HG02943 (cell line): ENCODE results near the gene ADAMTSL1.

Experiments used
- ATAC-seq: cut with Tn5 transposase; IDR thresholded peaks from one replicate; pipeline ENCODE4 v1.9.1; 2021; ENCODE audit warnings: mild to moderate bottlenecking, low read depth, moderate library complexity; ENCODE audit not compliant: unreplicated experiment

The ADAMTSL1 gene

GRCh38 chr9:18721995-18722310 lies 248.0 kb downstream of the ADAMTSL1 start:
- no peak for ATAC-seq

DNA sequence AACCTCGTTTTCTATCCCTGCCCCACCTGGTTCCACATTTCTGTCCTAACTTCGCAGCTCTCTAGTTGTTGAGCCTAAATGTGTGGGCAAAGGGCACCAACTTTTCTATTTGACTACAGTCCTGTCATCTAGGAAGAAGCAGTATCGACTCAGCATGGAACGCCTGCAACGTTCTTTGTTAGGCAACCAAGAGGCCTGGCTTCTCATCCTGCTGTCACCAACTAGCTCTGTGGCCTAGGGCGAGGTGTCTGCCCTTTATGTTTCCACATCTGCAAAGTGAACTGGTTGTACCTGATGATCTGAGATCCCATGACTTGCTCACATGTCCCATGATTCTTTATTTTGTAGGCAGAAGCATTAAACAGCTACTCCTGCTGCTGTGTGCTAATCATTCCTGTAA lies 248.9 kb downstream of the ADAMTSL1 start:
- ATAC-seq, result no peak

DNA sequence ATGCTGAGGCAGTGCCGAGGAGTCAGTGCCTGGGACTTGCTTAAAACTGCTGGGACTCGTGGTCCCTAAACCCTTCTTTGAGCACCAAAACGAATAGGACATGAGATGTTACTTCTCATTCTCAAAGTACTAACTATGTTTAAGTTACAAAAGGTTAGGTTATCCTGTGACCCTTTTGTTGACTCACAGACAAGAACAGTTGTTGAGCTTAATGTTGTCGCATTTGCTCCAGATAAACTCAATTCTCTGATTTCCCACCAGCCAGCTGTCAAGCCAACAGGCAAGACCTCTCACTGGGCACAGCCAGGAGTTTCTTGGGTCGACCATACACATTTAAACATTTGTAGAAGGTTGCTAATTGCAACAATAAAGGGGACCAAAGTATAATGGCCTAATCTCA lies 249.4 kb downstream of the ADAMTSL1 start:
- no peak for ATAC-seq

- ATAC-seq, result no peak
Observed at GRCh38 chr9:18726546-18726945, 252.6 kb downstream of the ADAMTSL1 start.

- no peak for ATAC-seq
Observed at GRCh38 chr9:18727904-18728303, 254.0 kb downstream of the ADAMTSL1 start.

GRCh38 chr9:18728642-18729041 lies 254.7 kb downstream of the ADAMTSL1 start:
- ATAC-seq, result no peak

- no peak for ATAC-seq
Observed at GRCh38 chr9:18730241-18730640, 256.3 kb downstream of the ADAMTSL1 start.

GRCh38 chr9:18739127-18739526 lies 265.2 kb downstream of the ADAMTSL1 start:
- no peak for ATAC-seq

DNA sequence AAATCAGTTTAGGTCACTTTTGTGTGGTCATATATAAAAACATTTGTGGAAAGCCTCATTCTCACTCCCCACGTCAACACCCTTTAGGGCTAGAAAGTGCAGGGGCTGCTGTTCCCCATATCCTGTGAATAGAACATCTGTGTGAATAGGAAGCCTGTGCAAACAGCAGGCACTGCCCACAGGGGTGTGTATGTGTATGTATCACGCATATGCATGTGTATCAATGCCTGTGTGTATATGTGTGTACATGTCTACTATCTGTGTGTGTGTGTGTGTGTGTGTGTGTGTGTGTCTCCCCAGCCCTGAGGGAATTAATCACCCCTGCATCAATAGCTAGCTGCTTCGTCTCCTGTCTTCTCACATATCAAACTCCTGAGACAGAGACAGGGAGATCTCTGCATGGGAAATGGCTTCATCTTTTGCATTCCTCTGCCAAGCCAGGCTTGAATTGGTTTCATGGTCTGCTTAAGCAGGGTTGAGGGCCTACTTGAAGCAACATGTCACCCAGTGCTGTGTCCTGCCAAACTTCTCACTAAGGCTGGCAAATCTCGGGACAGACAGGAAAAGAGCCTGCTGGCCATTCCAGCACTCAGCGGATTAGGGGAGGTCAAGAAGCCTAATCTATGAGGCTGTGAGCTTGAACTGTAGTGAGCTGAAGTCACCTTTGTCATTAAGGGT lies 265.8 kb downstream of the ADAMTSL1 start:
- ATAC-seq, result no peak

GRCh38 chr9:18741359-18741758 lies 267.4 kb downstream of the ADAMTSL1 start:
- ATAC-seq, result no peak

DNA sequence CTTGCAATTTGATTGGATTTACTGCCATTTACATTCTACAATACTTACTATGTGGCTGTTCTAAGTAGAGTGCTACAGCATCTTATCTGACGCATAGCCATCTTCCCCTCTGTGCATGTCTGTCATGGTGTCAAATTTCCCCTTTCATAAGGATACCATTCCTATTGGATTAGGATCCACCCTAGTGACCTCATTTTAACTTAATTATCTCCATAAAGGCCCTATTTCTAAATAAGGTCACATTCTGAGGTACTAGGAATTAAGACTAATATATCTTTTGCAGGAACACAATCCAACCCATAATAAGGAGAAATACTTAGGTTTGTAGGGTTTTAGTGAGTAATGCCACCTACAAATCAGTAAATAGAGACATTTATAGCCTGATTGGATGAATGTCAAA lies 268.0 kb downstream of the ADAMTSL1 start:
- no peak for ATAC-seq

- no peak for ATAC-seq
Observed at GRCh38 chr9:18743421-18743820, 269.5 kb downstream of the ADAMTSL1 start.

DNA sequence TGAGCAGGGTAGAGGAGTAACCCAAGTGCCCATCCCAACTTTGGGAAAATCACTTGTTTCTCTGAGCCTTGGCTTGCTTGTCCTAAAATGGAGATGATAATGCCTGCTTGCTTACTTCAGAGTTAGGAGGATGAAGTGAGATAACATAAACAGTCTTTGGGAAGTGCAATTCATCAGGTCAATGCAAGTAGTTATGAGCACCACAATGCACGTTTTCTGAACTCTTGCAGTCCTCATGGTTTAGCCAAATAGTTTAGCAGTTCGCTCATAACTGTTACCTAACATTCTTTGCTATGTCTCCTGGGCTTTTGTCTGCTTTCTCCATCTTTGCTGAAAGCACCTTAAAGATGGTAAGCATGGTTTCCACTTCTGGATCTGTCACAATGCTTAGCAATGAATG lies 270.0 kb downstream of the ADAMTSL1 start:
- ATAC-seq, result no peak

DNA sequence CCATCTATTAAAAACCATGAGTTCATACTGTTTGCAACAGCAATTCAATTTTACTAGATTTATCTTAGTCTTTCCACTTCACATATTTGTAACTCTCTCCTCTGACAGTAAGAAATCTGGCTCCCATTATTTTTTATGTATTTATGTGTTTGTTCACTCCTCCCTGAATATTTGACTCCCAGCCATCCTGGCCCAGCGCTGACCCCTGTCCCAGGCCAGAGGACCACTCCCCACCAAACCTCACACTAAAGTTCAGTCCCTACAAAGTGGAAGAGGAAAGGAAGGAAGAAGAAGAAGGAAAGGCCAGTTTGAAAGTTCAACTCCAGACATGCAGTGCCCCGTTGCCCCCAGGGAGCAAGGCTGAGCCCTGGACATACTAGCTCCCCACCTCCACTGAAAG lies 271.8 kb downstream of the ADAMTSL1 start:
- no peak for ATAC-seq

GRCh38 chr9:18746631-18747030 lies 272.7 kb downstream of the ADAMTSL1 start:
- no peak for ATAC-seq

DNA sequence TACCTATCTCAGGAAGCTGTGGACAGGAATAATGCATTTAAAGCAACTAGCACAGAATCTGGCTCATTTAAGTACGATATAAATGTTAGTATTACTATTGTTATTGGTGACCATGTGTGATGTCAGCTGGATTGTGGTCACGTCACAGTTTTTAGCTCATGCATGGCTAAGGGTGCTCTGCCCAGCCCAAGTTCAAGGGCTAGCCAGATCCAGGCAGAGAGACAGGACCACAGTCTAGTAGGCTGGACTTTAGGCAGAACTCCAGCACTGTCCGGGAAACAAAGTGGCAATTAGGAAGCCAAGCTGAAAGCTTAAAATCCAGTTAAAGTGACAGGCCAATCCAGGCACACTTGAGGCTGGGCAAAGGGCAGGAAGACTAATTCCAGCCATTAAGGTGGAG lies 273.6 kb downstream of the ADAMTSL1 start:
- ATAC-seq, result no peak

GRCh38 chr9:18748251-18748701 lies 274.3 kb downstream of the ADAMTSL1 start:
- no peak for ATAC-seq

- ATAC-seq, result no peak
Observed at GRCh38 chr9:18749711-18750110, 275.8 kb downstream of the ADAMTSL1 start.

- ATAC-seq, result no peak
Observed at GRCh38 chr9:18753904-18754303, 280.0 kb downstream of the ADAMTSL1 start.

DNA sequence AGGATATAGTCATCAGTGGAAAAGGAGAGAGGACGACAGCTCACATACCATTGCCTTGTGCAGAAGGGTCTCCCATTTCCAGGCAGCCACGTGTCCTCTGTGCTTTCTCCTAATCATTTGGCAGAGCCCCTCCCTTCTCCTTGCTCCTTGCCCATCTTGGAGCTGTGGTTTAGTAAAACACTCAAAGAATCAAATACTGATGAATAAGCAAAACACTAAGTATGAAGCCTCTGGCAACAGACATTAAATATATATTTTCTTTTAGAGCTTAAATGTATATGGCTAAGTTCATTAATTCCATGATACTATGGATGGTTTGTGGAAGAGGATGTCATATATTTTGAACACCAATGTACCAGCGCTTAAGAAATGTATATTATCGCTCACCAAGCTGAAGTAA lies 280.6 kb downstream of the ADAMTSL1 start:
- ATAC-seq, result no peak

- ATAC-seq, result no peak
Observed at GRCh38 chr9:18755263-18755662, 281.3 kb downstream of the ADAMTSL1 start.

DNA sequence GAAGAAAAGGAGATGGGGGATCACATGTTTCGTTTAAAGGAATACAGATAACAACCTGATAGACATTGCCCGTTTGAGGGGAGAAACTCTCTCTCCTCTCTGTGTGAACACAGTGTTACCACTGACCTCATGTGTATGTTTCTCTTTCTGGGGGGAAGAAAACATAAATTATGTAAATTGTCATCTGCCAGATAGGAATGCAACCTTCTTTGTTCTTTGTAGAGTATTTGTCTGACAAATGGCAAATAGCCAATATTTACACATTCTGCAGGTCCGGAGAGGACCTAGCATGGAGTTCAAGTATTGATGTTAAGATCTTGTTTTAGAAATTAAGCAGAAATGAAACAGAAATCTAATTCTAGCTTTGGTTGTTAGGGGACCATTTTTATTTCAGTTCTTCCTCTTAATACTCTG lies 282.8 kb downstream of the ADAMTSL1 start:
- ATAC-seq, result no peak

DNA sequence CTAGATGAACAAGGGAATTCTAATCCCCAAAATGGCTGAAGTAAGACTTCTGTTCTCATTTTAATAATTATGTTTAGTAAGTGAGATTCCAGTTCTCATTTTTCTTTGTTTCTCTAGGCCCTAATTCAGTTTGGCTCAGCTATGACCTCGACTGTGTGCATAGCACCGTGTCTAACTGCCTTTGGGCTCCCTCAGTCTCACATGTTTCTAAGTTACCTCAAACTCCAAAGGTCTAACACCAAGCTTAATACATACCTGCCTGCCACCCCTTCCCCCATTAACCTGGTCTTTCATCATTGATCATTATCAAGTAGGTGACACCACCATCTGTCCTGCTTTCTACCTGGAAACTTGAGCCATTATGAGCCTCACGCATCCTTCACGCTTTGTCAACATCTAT lies 285.9 kb downstream of the ADAMTSL1 start:
- ATAC-seq, result no peak
